ENCODE measurements around the gene NDUFV1.

- TF ChIP-seq MXI1 (IDR thresholded peaks at IDR 0.05; ENCODE audit: borderline replicate concordance, low read depth, low read length) = no peak
- TF ChIP-seq CTCF (conservative IDR thresholded peaks at IDR 0.05; ENCODE audit: low read depth, low read length) = no peak
- no peak for TF ChIP-seq CEBPB (IDR thresholded peaks at IDR 0.05; ENCODE audit: low read depth, low read length)
- TF ChIP-seq CHD1 (IDR thresholded peaks at IDR 0.05; ENCODE audit: low read depth, low read length) = no peak
- TF ChIP-seq POLR2A (IDR thresholded peaks at IDR 0.05; ENCODE audit: low read depth, low read length) = no peak
- no peak for TF ChIP-seq RAD21 (IDR thresholded peaks at IDR 0.05; ENCODE audit: low read length)
- no peak for TF ChIP-seq RCOR1 (IDR thresholded peaks at IDR 0.05; ENCODE audit: insufficient replicate concordance, low read length)
- TF ChIP-seq MAFK (IDR thresholded peaks at IDR 0.05; ENCODE audit: low read depth, low read length) = no peak
- no peak for TF ChIP-seq FOS (IDR thresholded peaks at IDR 0.05; ENCODE audit: low read depth, low read length)
- TF ChIP-seq, protein P1, sequence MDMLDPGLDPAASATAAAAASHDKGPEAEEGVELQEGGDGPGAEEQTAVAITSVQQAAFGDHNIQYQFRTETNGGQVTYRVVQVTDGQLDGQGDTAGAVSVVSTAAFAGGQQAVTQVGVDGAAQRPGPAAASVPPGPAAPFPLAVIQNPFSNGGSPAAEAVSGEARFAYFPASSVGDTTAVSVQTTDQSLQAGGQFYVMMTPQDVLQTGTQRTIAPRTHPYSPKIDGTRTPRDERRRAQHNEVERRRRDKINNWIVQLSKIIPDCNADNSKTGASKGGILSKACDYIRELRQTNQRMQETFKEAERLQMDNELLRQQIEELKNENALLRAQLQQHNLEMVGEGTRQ (IDR thresholded peaks at IDR 0.05; ENCODE audit: low read depth, low read length) = no peak
- no peak for TF ChIP-seq BHLHE40 (IDR thresholded peaks at IDR 0.05; ENCODE audit: low read depth, low read length)
- TF ChIP-seq SMC3 (IDR thresholded peaks at IDR 0.05; ENCODE audit: low read depth, low read length) = no peak
Measured at GRCh38 chr11:67646535-67647336, 40.0 kb downstream of the NDUFV1 start.
